GM18517 (cell line): ENCODE data around the gene UBXN6.

Source experiments
- ATAC-seq: cut with Tn5 transposase; IDR thresholded peaks from one replicate; pipeline ENCODE4 v1.9.1; 2021; ENCODE audit warnings: mild to moderate bottlenecking, moderate library complexity; ENCODE audit not compliant: unreplicated experiment

The UBXN6 gene

GRCh38 chr19:4443188-4443587 lies 14.4 kb downstream of the UBXN6 start:
- no peak for ATAC-seq

GRCh38 chr19:4442819-4443146 lies 14.8 kb downstream of the UBXN6 start:
- ATAC-seq, result no peak

DNA sequence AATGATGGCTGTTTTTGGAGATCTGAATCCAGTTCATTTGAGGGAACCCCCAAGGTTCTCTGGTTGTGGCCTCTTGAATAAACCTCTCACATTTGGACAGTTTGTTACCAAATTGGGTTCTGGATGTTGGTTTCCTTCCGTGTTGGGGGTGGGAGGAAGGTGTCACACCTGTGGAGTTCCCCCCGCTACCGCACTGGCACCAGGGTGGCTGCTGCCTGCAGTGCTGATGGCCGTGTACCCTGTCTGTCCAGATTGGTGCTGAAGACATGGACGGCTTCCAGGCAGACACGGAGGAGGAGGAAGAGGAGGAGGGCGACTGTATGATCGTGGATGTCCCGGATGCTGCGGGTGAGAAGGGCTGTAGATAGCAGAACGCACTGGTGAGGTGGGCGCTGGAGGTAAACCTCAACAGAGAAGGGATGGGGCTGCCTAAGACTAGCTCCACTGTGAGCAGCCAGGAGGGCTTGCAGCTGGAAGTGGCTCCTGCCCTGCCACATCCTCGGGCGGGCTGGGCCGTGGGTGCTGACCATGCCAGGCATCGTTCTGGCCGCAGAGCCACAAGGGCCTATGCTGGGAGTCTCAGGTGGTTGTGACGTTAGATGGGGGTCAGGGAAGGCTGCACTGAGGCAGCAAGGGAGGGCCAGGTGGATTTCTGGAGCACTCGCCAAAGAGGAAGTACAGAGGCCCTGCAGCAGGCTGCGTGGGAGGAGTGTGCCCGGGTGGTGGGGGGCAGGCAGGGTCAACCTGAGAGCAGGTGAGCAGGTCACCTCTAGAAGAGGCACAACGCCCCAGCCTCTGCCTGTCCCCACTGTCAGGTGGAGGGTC lies 15.4 kb downstream of the UBXN6 start:
- no peak for ATAC-seq

DNA sequence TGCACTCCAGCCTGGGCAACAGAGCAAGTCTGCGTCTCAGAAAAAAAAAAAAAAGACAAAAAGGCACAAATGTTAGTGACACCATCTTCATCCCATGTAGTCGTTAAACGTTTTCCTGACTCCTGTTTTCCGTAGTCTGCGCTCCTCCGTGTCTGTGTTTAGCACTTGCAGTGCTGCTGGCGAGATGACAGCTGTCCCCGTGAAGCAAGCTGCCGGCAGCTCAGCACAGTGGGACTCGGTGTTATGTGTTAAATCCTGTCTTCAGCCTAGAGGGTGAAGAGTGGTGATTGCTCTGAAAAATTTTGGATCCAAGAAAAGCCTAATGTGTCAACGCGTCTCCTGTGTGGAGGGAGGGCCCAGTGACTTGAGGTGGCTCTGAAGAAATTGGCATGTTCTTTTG lies 18.4 kb downstream of the UBXN6 start:
- ATAC-seq, result no peak

- ATAC-seq, result no peak
Measured at GRCh38 chr19:4437103-4437502, 20.5 kb downstream of the UBXN6 start.

DNA sequence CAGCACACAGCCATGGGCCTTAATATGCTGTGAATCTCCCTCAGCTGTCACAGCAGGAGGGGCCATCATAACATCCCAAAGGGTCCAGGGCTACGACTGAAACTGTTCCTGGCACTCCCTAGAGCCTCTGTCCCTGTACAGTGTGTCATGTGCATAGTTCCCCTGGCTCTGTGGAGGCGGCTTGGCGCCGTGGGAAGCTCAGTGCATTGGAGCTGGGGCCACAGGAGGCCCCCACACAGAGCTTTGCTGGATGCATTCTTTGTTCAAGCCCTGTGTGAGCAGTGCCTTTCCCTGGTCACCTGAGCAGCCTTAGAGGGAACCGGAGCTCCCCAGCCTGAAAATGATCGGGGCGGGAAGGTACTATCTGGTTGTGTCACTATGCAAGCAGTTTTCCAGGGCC lies 21.4 kb downstream of the UBXN6 start:
- ATAC-seq, result no peak

- no peak for ATAC-seq
Measured at GRCh38 chr19:4434391-4434790, 23.2 kb downstream of the UBXN6 start.

DNA sequence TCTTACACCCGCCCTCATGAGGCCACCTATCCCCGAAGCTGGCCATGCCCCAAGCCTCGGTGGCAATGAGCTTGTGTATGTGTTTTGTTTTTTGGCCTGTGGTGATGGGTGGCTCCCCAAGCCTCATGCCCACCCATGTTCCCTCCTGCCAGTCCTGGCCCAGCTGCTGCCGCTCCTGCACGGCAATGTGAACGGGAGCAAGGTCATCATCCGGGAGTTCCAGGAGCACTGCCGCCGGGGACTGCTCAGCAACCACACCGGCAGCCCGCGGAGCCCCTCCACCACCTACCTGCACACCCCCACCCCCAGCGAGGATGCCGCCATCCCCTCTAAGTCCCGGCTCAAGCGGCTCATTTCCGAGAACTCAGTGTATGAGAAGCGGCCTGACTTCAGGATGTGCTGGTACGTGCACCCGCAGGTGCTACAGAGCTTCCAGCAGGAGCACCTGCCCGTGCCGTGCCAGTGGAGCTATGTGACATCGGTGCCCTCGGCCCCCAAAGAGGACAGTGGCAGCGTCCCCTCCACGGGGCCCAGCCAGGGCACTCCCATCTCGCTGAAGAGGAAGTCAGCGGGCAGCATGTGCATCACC lies 24.6 kb downstream of the UBXN6 start:
- no peak for ATAC-seq

DNA sequence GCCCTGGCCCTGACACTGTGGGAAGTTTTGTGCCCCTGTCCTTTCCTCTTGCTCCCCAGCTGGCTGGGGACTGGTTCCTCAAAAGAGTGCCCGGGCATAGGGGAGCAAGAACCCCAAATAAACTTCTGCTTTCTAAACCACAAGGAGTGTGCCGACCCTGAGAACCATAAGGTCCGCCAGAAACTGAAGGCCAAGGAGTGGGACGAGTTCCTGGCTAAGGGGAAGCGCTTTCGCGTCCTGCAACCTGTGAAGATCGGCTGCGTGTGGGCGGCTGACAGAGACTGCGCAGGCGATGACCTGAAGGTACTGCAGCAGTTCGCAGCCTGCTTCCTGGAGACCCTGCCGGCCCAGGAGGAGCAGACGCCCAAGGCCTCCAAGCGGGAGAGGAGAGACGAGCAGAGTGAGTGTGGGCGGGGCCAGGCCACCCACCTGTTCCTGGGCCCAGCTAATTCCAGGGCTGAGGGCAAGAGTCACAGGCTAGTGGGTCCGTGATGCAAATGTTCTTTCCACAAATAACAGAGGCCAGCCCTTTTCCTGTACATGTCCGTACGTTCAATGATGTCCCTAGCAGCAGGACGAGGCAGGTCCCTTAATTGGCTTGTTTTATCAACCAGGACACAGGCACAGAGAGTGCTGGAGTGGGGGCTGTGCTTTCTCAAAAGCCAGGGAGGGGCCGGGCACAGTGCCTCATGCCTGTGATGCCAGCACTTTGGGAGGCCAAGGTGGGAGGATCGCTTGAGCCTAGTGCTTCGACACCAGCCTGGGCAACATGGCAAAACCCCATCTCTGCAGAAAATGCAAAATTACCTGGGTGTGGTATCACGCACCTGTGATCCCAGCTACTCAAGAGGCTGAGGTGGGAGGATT lies 25.6 kb downstream of the UBXN6 start:
- no peak for ATAC-seq

DNA sequence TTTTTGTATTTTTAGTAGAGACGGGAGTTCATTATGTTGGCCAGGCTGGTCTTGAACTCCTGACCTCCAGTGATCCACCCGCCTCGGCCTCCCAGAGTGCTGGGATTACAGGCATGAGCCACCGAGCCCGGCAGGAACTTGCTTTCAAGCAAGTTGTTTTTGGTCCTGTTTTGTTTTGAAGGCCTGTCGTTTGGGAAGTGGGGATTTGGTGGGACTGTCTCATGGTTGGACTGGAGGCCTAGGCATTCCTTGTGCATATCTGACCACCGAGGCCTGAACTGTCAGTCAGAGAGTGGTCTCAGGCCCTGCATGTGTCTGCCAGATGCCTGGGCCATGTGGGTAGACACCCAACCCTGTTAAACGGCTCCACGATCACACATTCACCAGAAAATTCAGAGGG lies 26.3 kb downstream of the UBXN6 start:
- ATAC-seq, result no peak

- ATAC-seq, result no peak
Measured at GRCh38 chr19:4430760-4431159, 26.8 kb downstream of the UBXN6 start.

GRCh38 chr19:4429771-4430171 lies 27.8 kb downstream of the UBXN6 start:
- ATAC-seq, result no peak

DNA sequence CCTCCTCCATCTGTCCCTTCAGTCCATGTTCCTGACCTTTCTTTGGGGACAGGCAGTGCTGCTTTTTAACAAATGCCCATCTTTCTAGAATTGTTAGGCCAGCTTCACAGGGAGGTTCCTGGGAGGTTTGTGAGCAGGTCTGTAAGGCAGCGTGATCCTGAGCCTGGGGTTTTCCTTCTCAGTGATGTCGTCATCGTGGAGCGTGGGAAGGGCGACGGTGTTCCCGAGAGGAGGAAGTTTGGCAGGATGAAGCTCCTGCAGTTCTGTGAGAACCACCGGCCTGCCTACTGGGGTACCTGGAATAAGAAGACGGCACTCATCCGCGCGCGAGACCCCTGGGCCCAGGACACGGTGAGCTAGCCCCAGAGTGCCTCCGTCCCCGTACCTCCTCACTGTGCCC lies 28.3 kb downstream of the UBXN6 start:
- no peak for ATAC-seq

GRCh38 chr19:4428326-4428975 lies 29.1 kb downstream of the UBXN6 start:
- ATAC-seq, result no peak

DNA sequence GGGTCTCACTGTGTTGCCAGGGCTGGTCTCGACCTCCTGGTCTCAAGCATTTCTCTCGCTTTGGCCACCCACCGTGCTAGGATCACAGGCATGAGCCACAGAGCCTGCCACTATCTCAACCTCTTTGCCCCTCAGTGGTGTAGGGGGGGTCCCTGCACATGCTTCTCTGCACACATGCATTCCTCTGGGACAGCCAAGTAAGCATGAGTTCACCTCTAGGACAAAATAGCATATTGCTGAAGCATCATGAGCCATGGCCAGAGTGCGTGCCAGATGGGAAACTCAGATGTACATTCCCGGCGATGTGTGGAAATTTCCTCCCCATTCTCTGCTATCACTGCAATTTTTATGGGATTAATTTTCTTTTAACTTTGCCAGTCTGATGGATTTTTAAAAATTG lies 32.1 kb downstream of the UBXN6 start:
- no peak for ATAC-seq

DNA sequence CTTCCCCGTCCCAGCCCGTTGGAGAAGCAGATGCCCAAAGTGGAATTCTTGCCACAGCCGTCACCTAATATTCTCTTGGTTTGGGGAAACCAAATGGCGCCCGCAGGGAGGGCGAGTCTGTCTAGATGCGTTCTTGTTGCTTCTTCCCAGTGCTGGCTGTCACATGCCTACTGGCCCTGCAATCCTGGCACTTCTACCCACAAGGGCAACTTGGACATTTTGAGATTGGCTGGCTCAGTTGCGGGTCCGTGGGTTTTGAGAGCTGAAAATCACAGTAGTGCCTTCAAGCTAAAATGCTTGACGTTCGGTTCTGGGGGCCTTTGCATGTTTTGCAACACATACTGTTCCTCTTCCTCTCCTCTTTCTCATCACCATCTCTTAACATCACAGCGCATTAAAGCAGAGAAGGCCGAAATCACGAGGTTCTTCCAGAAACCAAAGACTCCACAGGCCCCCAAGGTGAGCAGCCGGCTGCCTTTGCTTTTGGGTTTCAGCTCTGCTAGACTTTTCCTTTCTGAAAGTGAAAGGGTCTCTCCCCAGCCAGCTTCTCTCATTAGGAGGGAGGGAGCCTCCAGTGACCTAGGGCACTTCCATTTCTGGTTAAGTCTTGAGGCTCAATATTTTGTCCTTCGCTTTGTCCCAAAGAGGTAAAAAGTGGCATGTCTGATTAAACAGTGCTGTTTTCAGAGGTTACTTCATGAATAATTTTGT lies 34.0 kb downstream of the UBXN6 start:
- ATAC-seq, result no peak

DNA sequence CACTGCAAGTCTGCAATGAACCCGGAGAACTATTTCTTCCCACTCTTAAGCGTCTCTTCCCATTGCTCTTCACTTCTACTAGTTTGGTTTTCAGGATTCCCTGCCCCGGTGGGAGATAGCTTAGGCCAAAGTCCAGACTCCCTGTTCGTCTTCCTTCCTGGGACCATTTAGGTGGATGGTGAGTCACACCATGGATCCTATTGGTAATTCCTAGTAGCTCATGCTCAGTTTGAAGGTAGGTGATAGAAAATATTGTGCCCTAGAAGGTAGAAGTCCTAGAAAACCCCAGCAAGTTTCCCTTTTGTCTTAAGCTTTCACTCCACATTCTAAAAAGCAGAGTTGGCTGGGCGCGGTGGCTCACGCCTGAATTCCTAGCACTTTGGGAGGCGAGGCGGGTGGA lies 41.3 kb downstream of the UBXN6 start:
- ATAC-seq, result no peak

GRCh38 chr19:4415352-4415751 lies 42.2 kb downstream of the UBXN6 start:
- no peak for ATAC-seq

- no peak for ATAC-seq
Measured at GRCh38 chr19:4414800-4415321, 42.7 kb downstream of the UBXN6 start.

DNA sequence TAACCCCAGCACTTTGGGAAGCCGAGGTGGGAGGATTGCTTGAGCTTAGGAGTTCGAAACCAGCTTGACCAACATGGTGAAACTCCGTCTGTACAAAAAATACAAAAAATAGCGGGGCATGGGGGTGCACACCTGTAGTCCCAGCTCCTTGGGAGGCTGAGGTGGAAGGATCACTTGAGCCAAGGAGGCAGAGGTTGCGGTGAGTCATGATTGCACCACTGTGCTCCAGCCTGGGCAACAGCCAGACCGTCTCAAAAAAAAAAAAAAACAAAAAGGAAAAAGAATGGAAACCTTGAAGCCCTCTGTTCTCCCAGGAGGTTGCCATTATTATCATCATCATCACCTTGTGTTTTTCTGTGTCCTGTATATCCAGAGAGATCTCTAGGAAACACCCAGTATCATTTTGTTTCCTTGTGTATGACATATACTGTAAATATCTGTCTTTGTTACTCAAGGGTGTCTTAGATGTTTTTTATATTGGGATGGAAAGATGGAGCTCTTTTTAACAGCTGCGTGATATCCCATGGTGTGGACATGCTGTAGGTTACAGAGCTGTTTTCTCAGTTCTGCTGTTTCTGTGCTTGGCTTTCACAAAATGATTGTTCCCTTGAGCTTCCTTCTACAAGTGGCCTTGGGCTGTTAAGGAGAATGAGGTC lies 43.3 kb downstream of the UBXN6 start:
- no peak for ATAC-seq
